GM19328 (cell line): Measurements from ENCODE around the gene SLC44A5.

ENCODE experiments used
- ATAC-seq: cut with Tn5 transposase; IDR thresholded peaks from one replicate; pipeline ENCODE4 v1.9.1; 2021; ENCODE audit warnings: mild to moderate bottlenecking, moderate library complexity; ENCODE audit not compliant: unreplicated experiment

Gene SLC44A5

GRCh38 chr1:75589637-75590036 lies 21.3 kb downstream of the SLC44A5 start:
- no peak for ATAC-seq

GRCh38 chr1:75588779-75589475 lies 22.0 kb downstream of the SLC44A5 start:
- no peak for ATAC-seq

GRCh38 chr1:75587692-75588091 lies 23.2 kb downstream of the SLC44A5 start:
- ATAC-seq: no peak

- no peak for ATAC-seq
Observed at GRCh38 chr1:75583282-75583681, 27.6 kb downstream of the SLC44A5 start.

- no peak for ATAC-seq
Observed at GRCh38 chr1:75582725-75583261, 28.1 kb downstream of the SLC44A5 start.

GRCh38 chr1:75579046-75579445 lies 31.9 kb downstream of the SLC44A5 start:
- no peak for ATAC-seq

GRCh38 chr1:75575837-75576236 lies 35.1 kb downstream of the SLC44A5 start:
- ATAC-seq: no peak

GRCh38 chr1:75567191-75567590 lies 43.7 kb downstream of the SLC44A5 start:
- ATAC-seq: no peak

GRCh38 chr1:75559800-75560199 lies 51.1 kb downstream of the SLC44A5 start:
- ATAC-seq: no peak

- ATAC-seq: no peak
Observed at GRCh38 chr1:75559136-75559535, 51.8 kb downstream of the SLC44A5 start.

- no peak for ATAC-seq
Observed at GRCh38 chr1:75554870-75555269, 56.0 kb downstream of the SLC44A5 start.

- no peak for ATAC-seq
Observed at GRCh38 chr1:75554181-75554580, 56.7 kb downstream of the SLC44A5 start.

GRCh38 chr1:75550559-75550958 lies 60.4 kb downstream of the SLC44A5 start:
- no peak for ATAC-seq

GRCh38 chr1:75548721-75549480 lies 62.0 kb downstream of the SLC44A5 start:
- no peak for ATAC-seq

GRCh38 chr1:75543705-75544104 lies 67.2 kb downstream of the SLC44A5 start:
- no peak for ATAC-seq

GRCh38 chr1:75542818-75543570 lies 67.9 kb downstream of the SLC44A5 start:
- no peak for ATAC-seq

- ATAC-seq: no peak
Observed at GRCh38 chr1:75539230-75540116, 71.4 kb downstream of the SLC44A5 start.

GRCh38 chr1:75533085-75533484 lies 77.8 kb downstream of the SLC44A5 start:
- no peak for ATAC-seq

GRCh38 chr1:75531570-75531969 lies 79.3 kb downstream of the SLC44A5 start:
- ATAC-seq: no peak

GRCh38 chr1:75529488-75529887 lies 81.4 kb downstream of the SLC44A5 start:
- ATAC-seq: no peak
